ENCODE measurements around the gene CALHM5. TPM values are rescaled to one million over a fixed set of nuclear protein-coding genes. Genes with fewer than 3 reads are reported as not detected.

CALHM5 gene
- total RNA-seq, 1 experiment from 2014 or later = not detected

DNA sequence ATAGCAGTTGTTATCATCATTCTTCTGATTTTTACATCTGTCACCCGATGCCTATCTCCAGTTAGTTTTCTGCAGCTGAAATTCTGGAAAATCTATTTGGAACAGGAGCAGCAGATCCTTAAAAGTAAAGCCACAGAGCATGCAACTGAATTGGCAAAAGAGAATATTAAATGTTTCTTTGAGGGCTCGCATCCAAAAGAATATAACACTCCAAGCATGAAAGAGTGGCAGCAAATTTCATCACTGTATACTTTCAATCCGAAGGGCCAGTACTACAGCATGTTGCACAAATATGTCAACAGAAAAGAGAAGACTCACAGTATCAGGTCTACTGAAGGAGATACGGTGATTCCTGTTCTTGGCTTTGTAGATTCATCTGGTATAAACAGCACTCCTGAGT is 48.1 kb upstream of the CALHM5 start:
- H3K27me3 ChIP-seq (ENCODE audit: control insufficient read depth, insufficient read depth, low read length) = peaks cover 53% of the 10 kb centered on the region
- DNase-seq (ENCODE audit: low read depth, low spot score) = no peak
- intact Hi-C loops (cut with micrococcal nuclease; ENCODE audit: unreplicated experiment) = loop anchor here (5.0 kb wide), 1 partner anchor 176 kb away; no protein-coding TSS in a partner anchor
- POLR2A ChIA-PET = no interaction called here
- CTCF ChIA-PET = no interaction called here
- H3K4me1 ChIP-seq (ENCODE audit: control insufficient read depth, insufficient read depth, low read length) = 0 out of 2 replicates have a peak, but pooled peaks cover 4% of the 10 kb centered on the region
- ATAC-seq = no peak
- TF ChIP-seq, protein P1, sequence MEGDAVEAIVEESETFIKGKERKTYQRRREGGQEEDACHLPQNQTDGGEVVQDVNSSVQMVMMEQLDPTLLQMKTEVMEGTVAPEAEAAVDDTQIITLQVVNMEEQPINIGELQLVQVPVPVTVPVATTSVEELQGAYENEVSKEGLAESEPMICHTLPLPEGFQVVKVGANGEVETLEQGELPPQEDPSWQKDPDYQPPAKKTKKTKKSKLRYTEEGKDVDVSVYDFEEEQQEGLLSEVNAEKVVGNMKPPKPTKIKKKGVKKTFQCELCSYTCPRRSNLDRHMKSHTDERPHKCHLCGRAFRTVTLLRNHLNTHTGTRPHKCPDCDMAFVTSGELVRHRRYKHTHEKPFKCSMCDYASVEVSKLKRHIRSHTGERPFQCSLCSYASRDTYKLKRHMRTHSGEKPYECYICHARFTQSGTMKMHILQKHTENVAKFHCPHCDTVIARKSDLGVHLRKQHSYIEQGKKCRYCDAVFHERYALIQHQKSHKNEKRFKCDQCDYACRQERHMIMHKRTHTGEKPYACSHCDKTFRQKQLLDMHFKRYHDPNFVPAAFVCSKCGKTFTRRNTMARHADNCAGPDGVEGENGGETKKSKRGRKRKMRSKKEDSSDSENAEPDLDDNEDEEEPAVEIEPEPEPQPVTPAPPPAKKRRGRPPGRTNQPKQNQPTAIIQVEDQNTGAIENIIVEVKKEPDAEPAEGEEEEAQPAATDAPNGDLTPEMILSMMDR (IDR thresholded peaks at IDR 0.05) = no peak
- TF ChIP-seq SIN3A (IDR thresholded peaks at IDR 0.05; ENCODE audit: borderline replicate concordance, insufficient read depth, low read depth, low read length) = no peak
- TF ChIP-seq REST (IDR thresholded peaks at IDR 0.05; ENCODE audit: insufficient read depth in 1 of 2, low read depth in 2 of 2, low read length in 1 of 2) = no peak
- no peak for TF ChIP-seq POLR2AphosphoS5 (IDR thresholded peaks at IDR 0.05; ENCODE audit: low read depth, low read length)
- TF ChIP-seq TCF7L2 (IDR thresholded peaks at IDR 0.05; ENCODE audit: low read depth, low read length) = no peak
- H3K27ac ChIP-seq (ENCODE audit: low read length) = no peak overlapping the region
- no peaks in the 10 kb centered on the region for H3K9me3 ChIP-seq (ENCODE audit: control insufficient read depth, insufficient read depth, low read depth, low read length)
- no peak overlapping the region for H3K4me3 ChIP-seq (ENCODE audit: low read depth in 2 of 2, low read length in 2 of 2)
- in situ Hi-C loops (cut with HindIII; ENCODE audit: low pct_unique_long_range_greater_than_20kb, low sequenced_read_pairs) = no loop called here
- H3K36me3 ChIP-seq (ENCODE audit: control insufficient read depth, insufficient read depth, low read length) = no peaks in the 10 kb centered on the region
- no TSS peak for BruUV-seq (replicated peaks)

- ATAC-seq (no peak), DNase-seq (ENCODE audit: low read depth, low spot score) (no peak)
- Histone ChIP-seq H3K27me3 (ENCODE audit: control insufficient read depth, insufficient read depth, low read length) (peaks cover 47% of the 10 kb centered on the region), H3K4me3 (ENCODE audit: low read depth in 2 of 2, low read length in 2 of 2) (no peak overlapping the region), H3K36me3 (ENCODE audit: control insufficient read depth, insufficient read depth, low read length) (no peaks in the 10 kb centered on the region), H3K9me3 (ENCODE audit: control insufficient read depth, insufficient read depth, low read depth, low read length) (no peaks in the 10 kb centered on the region), H3K4me1 (ENCODE audit: control insufficient read depth, insufficient read depth, low read length) (0 out of 2 replicates have a peak, but pooled peaks cover 4% of the 10 kb centered on the region), H3K27ac (ENCODE audit: low read length) (no peak overlapping the region)
- intact Hi-C loops (cut with micrococcal nuclease; ENCODE audit: unreplicated experiment) = no loop called here
- no TSS peak for BruUV-seq (replicated peaks)
- in situ Hi-C loops (cut with HindIII; ENCODE audit: low pct_unique_long_range_greater_than_20kb, low sequenced_read_pairs) = no loop called here
- TF ChIP-seq POLR2AphosphoS5 (IDR thresholded peaks at IDR 0.05; ENCODE audit: low read depth, low read length) = no peak
- no peak for TF ChIP-seq REST (IDR thresholded peaks at IDR 0.05; ENCODE audit: insufficient read depth in 1 of 2, low read depth in 2 of 2, low read length in 1 of 2)
- TF ChIP-seq, protein P1 (IDR thresholded peaks at IDR 0.05) = no peak
- TF ChIP-seq TCF7L2 (IDR thresholded peaks at IDR 0.05; ENCODE audit: low read depth, low read length) = no peak
- no peak for TF ChIP-seq SIN3A (IDR thresholded peaks at IDR 0.05; ENCODE audit: borderline replicate concordance, insufficient read depth, low read depth, low read length)
- ChIA-PET POLR2A (no interaction called here), CTCF (no interaction called here)
These were observed 46.2 kb upstream of the CALHM5 start for GRCh38 chr6:116465246-116465645.

All from Panc1 (cell line).